Body of pancreas (tissue), 4 donors: ENCODE results near the gene COL3A1. TPM values are rescaled to one million over a fixed set of nuclear protein-coding genes. Genes with fewer than 3 reads are reported as not detected.
A peak's percentile ranks its signal among the peaks of the same experiment; 100 is the strongest.

ENCODE experiments used
- ATAC-seq: fragments of 150-250 bp; one replicate; pipeline ENCODE4 v1.9.1; 2016
- DNase-seq, 4 donors: peaks; one replicate each; pipeline ENCODE4 v3.0.0-alpha.2; 2019
- H3K27ac ChIP-seq, 4 donors: fragments of 200-600 bp; sonication (generic); 1 replicate in 3 of 4; 2 replicates in 1 of 4; pipeline versions ENCODE4 v1.5.1 to v1.6.1; 2016 to 2019; ENCODE audit warnings: mild to moderate bottlenecking in 1 of 4, mixed read lengths in 1 of 4, moderate library complexity in 1 of 4
- H3K27me3 ChIP-seq, 2 donors: fragments of 200-600 bp; sonication (generic); one replicate each; pipeline ENCODE4 v1.6.0; 2016; ENCODE audit warnings: mild to moderate bottlenecking in 1 of 2
- H3K36me3 ChIP-seq, 2 donors: fragments of 200-600 bp; sonication (generic); replicated peaks in 1 of 2; 2 replicates each; pipeline ENCODE4 v1.5.1; 2016; ENCODE audit warnings: low read depth in 2 of 2; ENCODE audit not compliant: insufficient read depth in 1 of 2
- H3K4me1 ChIP-seq: fragments of 200-600 bp; sonication (generic); one replicate; pipeline ENCODE4 v1.6.0; 2016
- H3K4me3 ChIP-seq, 2 donors: fragments of 200-600 bp; sonication (generic); 1 replicate in 1 of 2; 2 replicates in 1 of 2; pipeline ENCODE4 v1.5.1; 2016 to 2019
- H3K9me3 ChIP-seq, 3 donors: fragments of 200-600 bp; sonication (generic); 1 replicate in 2 of 3; 2 replicates in 1 of 3; pipeline ENCODE4 v1.5.1; 2016
- CTCF ChIP-seq, 7 experiments: fragments of 450-650 bp in 4 of 7; fragments of 200-600 bp in 3 of 7; sonication (generic) in 3 of 7; IDR thresholded peaks; one replicate each; pipeline ENCODE4 v1.5.1; 2016 to 2019; ENCODE audit warnings: antibody characterized with exemption in 7 of 7
- POLR2A ChIP-seq, 3 donors: fragments of 450-650 bp; IDR thresholded peaks; one replicate each; pipeline ENCODE4 v1.6.1; 2016; ENCODE audit warnings: antibody characterized with exemption in 3 of 3, mild to moderate bottlenecking in 2 of 3
- WGBS, 2 donors: methylation state at CpG; one replicate each; pipeline ENCODE4 v1.1.5; 2017; 5-methylcytosine and 5-hydroxymethylcytosine counted together
- intact Hi-C: fragments of 100-400 bp; cut with DNase I; formaldehyde crosslinking; loops from one replicate; pipeline ENCODE4 v1.15.1; 2023
- total RNA-seq, 2 donors: library from RNA; depleted of rRNA; stranded (reverse); fragments of >200 nt; gene quantifications; one replicate each; pipeline ENCODE4 v1.1.0, GENCODE V29; 2016

COL3A1 gene
- total RNA-seq, 2 donors from 2014 or later = 54.7 to 77.5 TPM

GRCh38 chr2:188977317-188977716 lies 3.1 kb downstream of the COL3A1 start:
- H3K36me3 ChIP-seq = no peaks in the 10 kb centered on the region
- TF ChIP-seq POLR2A (IDR thresholded peaks at IDR 0.05) (no peak), CTCF (IDR thresholded peaks at IDR 0.05) (no peak)
- WGBS, 2 donors = 59 to 68% methylated on average over 2 of the region's 2 CpGs
- intact Hi-C loops = no loop called here
- H3K4me3 ChIP-seq = no peak overlapping the region
- no peaks in the 10 kb centered on the region for H3K27me3 ChIP-seq
- no peak for DNase-seq
- no peak overlapping the region for H3K27ac ChIP-seq
- ATAC-seq = no peak
- H3K9me3 ChIP-seq = no peaks in the 10 kb centered on the region
- H3K4me1 ChIP-seq = peaks cover 6% of the 10 kb centered on the region

GRCh38 chr2:188978291-188979081 lies 4.3 kb downstream of the COL3A1 start:
- TF ChIP-seq CTCF (IDR thresholded peaks at IDR 0.05) (peak in 4 of 7 experiments; percentile 10 to 33 (median 28)), POLR2A (IDR thresholded peaks at IDR 0.05) (no peak)
- 18 to 25% methylated on average over 6 of the region's 6 CpGs for WGBS, 2 donors
- H3K27ac ChIP-seq = no peak overlapping the region
- H3K4me3 ChIP-seq = no peak overlapping the region
- DNase-seq = peak in 1 of 4 donors; percentile 25
- no peaks in the 10 kb centered on the region for H3K9me3 ChIP-seq
- H3K4me1 ChIP-seq = peaks cover 6% of the 10 kb centered on the region
- intact Hi-C loops = no loop called here
- H3K36me3 ChIP-seq = no peaks in the 10 kb centered on the region
- H3K27me3 ChIP-seq = no peaks in the 10 kb centered on the region
- ATAC-seq = peak; percentile 55

GRCh38 chr2:188979187-188980114 lies 5.3 kb downstream of the COL3A1 start:
- WGBS, 2 donors = 58% methylated on average over 3 of the region's 3 CpGs
- DNase-seq = no peak

GRCh38 chr2:188983427-188984064 lies 9.4 kb downstream of the COL3A1 start:
- WGBS, 2 donors = 78 to 87% methylated on average over 4 of the region's 4 CpGs
- no peaks in the 10 kb centered on the region for H3K27me3 ChIP-seq
- H3K36me3 ChIP-seq = no peaks in the 10 kb centered on the region
- no peaks in the 10 kb centered on the region for H3K9me3 ChIP-seq
- H3K4me3 ChIP-seq = no peak overlapping the region
- TF ChIP-seq CTCF (IDR thresholded peaks at IDR 0.05) (no peak), POLR2A (IDR thresholded peaks at IDR 0.05) (no peak)
- ATAC-seq (peak; percentile 27), DNase-seq (no peak)
- no peak overlapping the region for H3K27ac ChIP-seq
- intact Hi-C loops = no loop called here
- no peaks in the 10 kb centered on the region for H3K4me1 ChIP-seq

More at GRCh38 chr2:188979187-188980114, 5.3 kb downstream of the COL3A1 start:
- no peaks in the 10 kb centered on the region for H3K9me3 ChIP-seq
- no peak overlapping the region for H3K4me3 ChIP-seq
- intact Hi-C loops = no loop called here
- H3K27me3 ChIP-seq = no peaks in the 10 kb centered on the region
- peak overlapping the region in 1 of 4 donors; percentile 2 for H3K27ac ChIP-seq
- no peaks in the 10 kb centered on the region for H3K36me3 ChIP-seq
- no peak for TF ChIP-seq POLR2A (IDR thresholded peaks at IDR 0.05)
- TF ChIP-seq CTCF (IDR thresholded peaks at IDR 0.05) = no peak
- H3K4me1 ChIP-seq = peaks cover 6% of the 10 kb centered on the region
- ATAC-seq = no peak
